Esophagus squamous epithelium (tissue), 4 donors: Measurements from ENCODE around the gene RNASE13.

Experiments
- CTCF ChIP-seq, 6 experiments: fragments of 450-650 bp in 4 of 6; fragments of 200-600 bp in 2 of 6; sonication (generic) in 2 of 6; IDR thresholded peaks; one replicate each; pipeline ENCODE4 v1.5.1; 2016 to 2019; ENCODE audit warnings: antibody characterized with exemption in 6 of 6, mild to moderate bottlenecking in 4 of 6, moderate library complexity in 4 of 6
- POLR2A ChIP-seq, 4 donors: fragments of 450-650 bp; IDR thresholded peaks; one replicate each; pipeline ENCODE4 v1.6.1; 2017; ENCODE audit warnings: antibody characterized with exemption in 4 of 4, mild to moderate bottlenecking in 4 of 4, moderate library complexity in 3 of 4

- TF ChIP-seq CTCF (IDR thresholded peaks at IDR 0.05), result no peak
- no peak for TF ChIP-seq POLR2A (IDR thresholded peaks at IDR 0.05)
Measured at GRCh38 chr14:21040370-21040925, 5.8 kb upstream of the RNASE13 start.
